Fibroblast of lung (primary cell): Measurements from ENCODE around the gene ABCD1. TPM values are rescaled to one million over a fixed set of nuclear protein-coding genes. Genes with fewer than 3 reads are reported as not detected.
"Not testable (repeated sequence)": the region's sequence is repeated elsewhere in the genome, so short reads cannot be mapped to it uniquely, and the experiment has no call there.

Source experiments
- DNase-seq, 2 donors: peaks; one replicate each; pipeline versions ENCODE4 v3.0.0 to v3.0.0-alpha.2; 2010; ENCODE audit warnings: low read depth in 2 of 2
- H2AFZ ChIP-seq: 2 replicates; pipeline ENCODE4 v1.5.1; 2012; ENCODE audit warnings: low read length, control low read depth, inconsistent platforms
- H3K27ac ChIP-seq: 2 replicates; pipeline ENCODE4 v1.5.1; 2011; ENCODE audit warnings: low read length, control low read depth; ENCODE audit not compliant: insufficient read depth
- H3K27me3 ChIP-seq: 2 replicates; pipeline ENCODE4 v1.5.1; 2011; ENCODE audit warnings: mild to moderate bottlenecking, low read length; ENCODE audit not compliant: control insufficient read depth, insufficient read depth
- H3K36me3 ChIP-seq: 2 replicates; pipeline ENCODE4 v1.5.1; 2011; ENCODE audit warnings: low read length; ENCODE audit not compliant: control insufficient read depth, insufficient read depth
- H3K4me1 ChIP-seq: 2 replicates; pipeline ENCODE4 v1.5.1; 2011; ENCODE audit warnings: low read length; ENCODE audit not compliant: control insufficient read depth, insufficient read depth; ENCODE audit errors: extremely low read depth
- H3K4me2 ChIP-seq: 2 replicates; pipeline ENCODE4 v1.5.1; 2011; ENCODE audit warnings: low read length, control low read depth; ENCODE audit not compliant: insufficient read depth; ENCODE audit errors: extremely low read depth
- H3K4me3 ChIP-seq, 4 experiments: fragments of 200-600 bp in 1 of 4; sonication (generic) in 1 of 4; replicated peaks in 1 of 4; 2 replicates each; pipeline ENCODE4 v1.5.1; 2011 to 2016; ENCODE audit warnings: low read length in 4 of 4, low read depth in 3 of 4, mild to moderate bottlenecking in 3 of 4, control low read depth in 2 of 4, inconsistent platforms in 1 of 4, mixed read lengths in 1 of 4; ENCODE audit not compliant: insufficient read depth in 1 of 4; ENCODE audit errors: control extremely low read depth in 1 of 4
- H3K79me2 ChIP-seq: 2 replicates; pipeline ENCODE4 v1.5.1; 2012; ENCODE audit warnings: mild to moderate bottlenecking, low read length, inconsistent platforms; ENCODE audit not compliant: control insufficient read depth, insufficient read depth
- H3K9ac ChIP-seq: 2 replicates; pipeline ENCODE4 v1.5.1; 2011; ENCODE audit warnings: mild to moderate bottlenecking, low read length, control low read depth; ENCODE audit not compliant: insufficient read depth
- H3K9me3 ChIP-seq: 2 replicates; pipeline ENCODE4 v1.5.1; 2012; ENCODE audit warnings: low read depth, low read length; ENCODE audit not compliant: control insufficient read depth, insufficient read depth
- H4K20me1 ChIP-seq: 2 replicates; pipeline ENCODE4 v1.5.1; 2011; ENCODE audit warnings: low read length; ENCODE audit not compliant: control insufficient read depth, insufficient read depth; ENCODE audit errors: extremely low read depth
- CTCF ChIP-seq, 2 donors: IDR thresholded peaks in 1 of 2; conservative IDR thresholded peaks in 1 of 2; 1 replicate in 1 of 2; 2 replicates in 1 of 2; pipeline ENCODE4 v1.5.1; 2011 to 2012; ENCODE audit warnings: low read length in 2 of 2, control low read depth in 1 of 2, inconsistent platforms in 1 of 2, low read depth in 1 of 2, mild to moderate bottlenecking in 1 of 2
- EZH2 ChIP-seq: IDR thresholded peaks from 2 replicates; pipeline ENCODE4 v1.5.1; 2012; ENCODE audit warnings: low read length, control low read depth, mild to moderate bottlenecking; ENCODE audit errors: missing control alignments
- polyA plus RNA-seq, 2 donors: library from polyadenylated mRNA; depleted of rRNA in 1 of 2; stranded (reverse) in 1 of 2; unstranded in 1 of 2; fragments of >200 nt; gene quantifications; 2 replicates each; pipeline ENCODE4 v1.2.1, GENCODE V29; 2011 to 2012; ENCODE audit warnings: missing spikeins in 1 of 2
- total RNA-seq: library from RNA; depleted of rRNA; stranded (reverse); fragments of >200 nt; gene quantifications from 2 replicates; pipeline ENCODE4 v1.2.1, GENCODE V29; 2014

Gene ABCD1
- total and polyA plus RNA-seq, 2 donors (not counting 1 experiment from before 2014, with no cell fraction given): 4.0 to 12.7 TPM

- H2AFZ ChIP-seq, H3K4me1 ChIP-seq, H3K27me3 ChIP-seq, H4K20me1 ChIP-seq, H3K36me3 ChIP-seq, H3K79me2 ChIP-seq, H3K9me3 ChIP-seq, H3K9ac ChIP-seq, H3K4me2 ChIP-seq, H3K4me3 ChIP-seq, H3K27ac ChIP-seq: not testable (repeated sequence)
- peak in 1 of 2 donors; percentile 1 for TF ChIP-seq CTCF (conservative IDR thresholded peaks at IDR 0.05 in 1 of 2, IDR thresholded peaks at IDR 0.05 in 1 of 2; ENCODE audit: low read depth in 1 of 2, low read length in 2 of 2)
- peak; percentile 11 to 69 for DNase-seq
These were observed 19.0 kb downstream of the ABCD1 start for GRCh38 chrX:153743468-153744209.

GRCh38 chrX:153744210-153745066 lies 19.8 kb downstream of the ABCD1 start:
- no peaks in the 10 kb centered on the region for H3K36me3 ChIP-seq
- H3K79me2 ChIP-seq: no peaks in the 10 kb centered on the region
- H3K4me2 ChIP-seq: no peak overlapping the region
- H3K9me3 ChIP-seq: no peaks in the 10 kb centered on the region
- no peak overlapping the region for H2AFZ ChIP-seq
- no peak overlapping the region for H3K9ac ChIP-seq
- H4K20me1 ChIP-seq: no peaks in the 10 kb centered on the region
- H3K4me3 ChIP-seq: peak overlapping the region in 1 of 4 experiments; percentile 10
- no peaks in the 10 kb centered on the region for H3K27me3 ChIP-seq
- H3K4me1 ChIP-seq: no peaks in the 10 kb centered on the region
- TF ChIP-seq EZH2: no peak
- peak in 1 of 2 donors; percentile 37 for TF ChIP-seq CTCF (conservative IDR thresholded peaks at IDR 0.05 in 1 of 2, IDR thresholded peaks at IDR 0.05 in 1 of 2; ENCODE audit: low read depth in 1 of 2, low read length in 2 of 2)
- H3K27ac ChIP-seq: no peak overlapping the region
- DNase-seq: no peak

- not testable (repeated sequence) for H3K9me3 ChIP-seq, DNase-seq, H4K20me1 ChIP-seq, H3K79me2 ChIP-seq, H3K27ac ChIP-seq, H3K27me3 ChIP-seq, H2AFZ ChIP-seq, H3K9ac ChIP-seq, H3K4me2 ChIP-seq, H3K4me1 ChIP-seq, H3K4me3 ChIP-seq, H3K36me3 ChIP-seq
These were observed 20.4 kb downstream of the ABCD1 start for GRCh38 chrX:153745067-153745433.
